K562 (cell line): ENCODE results near the gene RPS8. TPM values are rescaled to one million over a fixed set of nuclear protein-coding genes. Genes with fewer than 3 reads are reported as not detected.

Experiments used
- ATAC-seq: fragments of 200-7000 bp; cut with Tn5 transposase; 3 replicates; pipeline ENCODE4 v1.9.1; 2020; ENCODE audit warnings: moderate library complexity
- BruUV-seq: library from RNA; stranded (reverse); fragments of 400-500 nt; replicated peaks from 2 replicates; lab custom pipeline; 2021; lab: Mats Ljungman, UMichigan
- CTCF ChIA-PET: fragments of 300-600 bp; formaldehyde crosslinking; extraction: SDS; loops from one replicate; lab custom pipeline; 2021; ENCODE audit warnings: low intra/inter-chr PET ratio; lab: Yijun Ruan, JAX
- POLR2A ChIA-PET: fragments of 300-600, 350-650 bp; sonication (Branson Sonifier 250); formaldehyde crosslinking; extraction: SDS; loops from one replicate; lab custom pipeline; 2021; ENCODE audit warnings: antibody characterized with exemption, inconsistent platforms; lab: Yijun Ruan, JAX
- DNase-seq, 4 experiments: peaks; one replicate each; pipeline versions ENCODE4 v3.0.0 to v3.0.0-alpha.2; 2011 to 2018; ENCODE audit warnings: low spot score in 3 of 4, mixed read lengths in 3 of 4; ENCODE audit errors: extremely low read depth in 1 of 4
- FAIRE-seq: peaks from 2 replicates; lab custom pipeline; 2011; peaks lifted over from hg19 to GRCh38; lab: Jason Lieb, UNC
- H2AFZ ChIP-seq: 2 replicates; pipeline ENCODE4 v1.6.0; 2011; ENCODE audit warnings: low read depth, low read length, control low read depth, inconsistent platforms
- H3K27ac ChIP-seq: fragments of 200-600 bp; 3 replicates; pipeline ENCODE4 v1.8.0; 2011; ENCODE audit warnings: low read depth, mild to moderate bottlenecking, control low read depth, inconsistent platforms, low read length, moderate library complexity, mixed read lengths; ENCODE audit errors: extremely low read depth
- H3K27me3 ChIP-seq, 2 experiments: fragments of 300-600 bp in 1 of 2; 2 replicates in 1 of 2; 3 replicates in 1 of 2; pipeline versions ENCODE4 v1.6.0 to v1.8.0; 2011; ENCODE audit warnings: inconsistent platforms in 2 of 2, low read length in 2 of 2, mild to moderate bottlenecking in 1 of 2, mixed read lengths in 1 of 2, moderate library complexity in 1 of 2; ENCODE audit not compliant: control insufficient read depth in 2 of 2, insufficient read depth in 2 of 2
- H3K36me3 ChIP-seq: fragments of 300-600 bp; 3 replicates; pipeline ENCODE4 v1.8.0; 2011; ENCODE audit warnings: mild to moderate bottlenecking, low read length, inconsistent platforms; ENCODE audit not compliant: control insufficient read depth, insufficient read depth
- H3K4me1 ChIP-seq, 2 experiments: fragments of 200-600 bp in 1 of 2; replicated peaks in 1 of 2; 2 replicates in 1 of 2; 3 replicates in 1 of 2; pipeline versions ENCODE4 v1.5.1 to v1.8.0; 2011; ENCODE audit warnings: inconsistent platforms in 2 of 2, low read length in 2 of 2, mild to moderate bottlenecking in 1 of 2, mixed read lengths in 1 of 2, moderate library complexity in 1 of 2; ENCODE audit not compliant: control insufficient read depth in 2 of 2, insufficient read depth in 2 of 2
- H3K4me2 ChIP-seq: 2 replicates; pipeline ENCODE4 v1.6.1; 2011; ENCODE audit warnings: low read length, control low read depth, inconsistent platforms, mixed read lengths; ENCODE audit not compliant: insufficient read depth
- H3K4me3 ChIP-seq: fragments of 200-600 bp; sonication (generic), shearing (Covaris generic); 2 replicates; pipeline ENCODE4 v1.5.1; 2016; ENCODE audit warnings: control low read depth, inconsistent platforms
- H3K79me2 ChIP-seq: fragments of 200-600 bp; 3 replicates; pipeline ENCODE4 v1.8.0; 2011; ENCODE audit warnings: low read length, inconsistent platforms; ENCODE audit not compliant: control insufficient read depth, insufficient read depth
- H3K9ac ChIP-seq, 2 experiments: 2 replicates each; pipeline versions ENCODE4 v1.6.0 to v1.6.1; 2011; ENCODE audit warnings: low read depth in 2 of 2, low read length in 2 of 2, control low read depth in 1 of 2, inconsistent platforms in 1 of 2, mild to moderate bottlenecking in 1 of 2, mixed read lengths in 1 of 2; ENCODE audit not compliant: insufficient read depth in 1 of 2
- H3K9me1 ChIP-seq: one replicate; pipeline ENCODE4 v1.6.0; 2011; ENCODE audit warnings: inconsistent platforms, mild to moderate bottlenecking, low read length, moderate library complexity; ENCODE audit not compliant: control insufficient read depth, insufficient read depth
- H3K9me3 ChIP-seq: replicated peaks from 2 replicates; pipeline ENCODE4 v1.5.1; 2011; ENCODE audit warnings: low read depth, low read length, inconsistent platforms; ENCODE audit not compliant: control insufficient read depth, insufficient read depth
- H4K20me1 ChIP-seq: replicated peaks from 2 replicates; pipeline ENCODE4 v1.6.1; 2011; ENCODE audit warnings: low read length, inconsistent platforms, mixed read lengths; ENCODE audit not compliant: control insufficient read depth, insufficient read depth
- BCOR ChIP-seq: fragments of 450-650 bp; IDR thresholded peaks from 2 replicates; pipeline ENCODE4 v1.6.1; 2016
- CCNT2 ChIP-seq: IDR thresholded peaks from 2 replicates; pipeline ENCODE4 v1.6.1; 2011; ENCODE audit warnings: borderline replicate concordance, low read depth, mild to moderate bottlenecking, moderate library complexity, mixed read lengths, low read length; ENCODE audit not compliant: insufficient read length; ENCODE audit errors: extremely low read depth
- CHD1 ChIP-seq: fragments of 200-600 bp; sonication (generic); IDR thresholded peaks from one replicate; pipeline ENCODE4 v1.6.1; 2012; ENCODE audit warnings: mild to moderate bottlenecking, moderate library complexity, low read length, inconsistent platforms
- CSDE1 ChIP-seq, 2 experiments: fragments of 450-650 bp; IDR thresholded peaks; 2 replicates each; pipeline ENCODE4 v1.6.1; 2016; ENCODE audit warnings: mild to moderate bottlenecking in 1 of 2
- ELF2 ChIP-seq: fragments of 250-450 bp; sonication (Bioruptor Pico); IDR thresholded peaks from 2 replicates; pipeline ENCODE4 v1.5.0; 2021; ENCODE audit warnings: mild to moderate bottlenecking
- FOXM1 ChIP-seq, 2 experiments: fragments of 450-650 bp in 1 of 2; sonication (generic) in 1 of 2; formaldehyde crosslinking in 1 of 2; IDR thresholded peaks; 2 replicates each; pipeline versions ENCODE4 v1.6.1 to v1.9.0; 2017 to 2022; ENCODE audit warnings: low read depth in 2 of 2, mild to moderate bottlenecking in 2 of 2, missing genetic modification reagents in 1 of 2, moderate library complexity in 1 of 2
- GATA2 ChIP-seq: sonication (generic); formaldehyde crosslinking; IDR thresholded peaks from 2 replicates; pipeline ENCODE4 v1.4.0; 2020; ENCODE audit warnings: mild to moderate bottlenecking, missing genetic modification reagents
- HCFC1 ChIP-seq: IDR thresholded peaks from 2 replicates; pipeline ENCODE4 v1.6.1; 2012; ENCODE audit warnings: low read depth, low read length, improper control_type of control experiment
- PKNOX1 ChIP-seq: fragments of 450-650 bp; IDR thresholded peaks from 2 replicates; pipeline ENCODE4 v1.6.1; 2016
- POLR3A ChIP-seq: IDR thresholded peaks from 2 replicates; pipeline ENCODE4 v1.6.1; 2011; ENCODE audit warnings: borderline replicate concordance, mild to moderate bottlenecking, moderate library complexity; ENCODE audit not compliant: insufficient read length, insufficient read depth; ENCODE audit errors: extremely low read depth
- ZNF431 ChIP-seq: sonication (generic); formaldehyde crosslinking; IDR thresholded peaks from 2 replicates; pipeline ENCODE4 v1.8.0; 2022; ENCODE audit warnings: mild to moderate bottlenecking, missing genetic modification reagents
- ZNF436 ChIP-seq: fragments of 250-450, 450-650 bp; sonication (Bioruptor Pico); formaldehyde crosslinking; IDR thresholded peaks from 2 replicates; pipeline ENCODE4 v1.7.0; 2020; ENCODE audit warnings: mild to moderate bottlenecking
- ZNF584 ChIP-seq: fragments of 200-800 bp; sonication (Bioruptor generic); IDR thresholded peaks from 2 replicates; pipeline ENCODE4 v1.6.1; 2016; ENCODE audit warnings: low read depth, mild to moderate bottlenecking, missing genetic modification characterization, missing compliant biosample characterization
- WGBS: fragments of 100-300 bp; shearing (Covaris generic); methylation state at CpG from one replicate; pipeline ENCODE4 v1.1.6; 2016; ENCODE audit warnings: low coverage, mixed read lengths; ENCODE audit not compliant: insufficient coverage; ENCODE audit errors: missing lambda C conversion rate; 5-methylcytosine and 5-hydroxymethylcytosine counted together
- in situ Hi-C: fragments of 300-500 bp; cut with MboI; formaldehyde crosslinking; loops from 4 replicates; pipeline ENCODE4 v1.15.0; 2018; ENCODE audit warnings: inconsistent platforms, mixed read lengths
- intact Hi-C: fragments of 100-400 bp; cut with micrococcal nuclease; formaldehyde crosslinking; loops from 2 replicates; pipeline ENCODE4 v1.14.2; 2022
- polyA plus RNA-seq, 8 experiments: library from polyadenylated mRNA; depleted of rRNA in 4 of 8; stranded (reverse) in 5 of 8; unstranded in 3 of 8; fragments of >200 nt; fragmentation: Nextera tagmentation in 2 of 8; fragmentation: Illumina TruSeq in 1 of 8; extraction: Ambion mirVana in 2 of 8; extraction: Trizol in 1 of 8; gene quantifications; 2 replicates each; pipeline versions ENCODE4 v1.2.1 to v1.2.3, GENCODE V29; 2011 to 2014; ENCODE audit warnings: inconsistent platforms in 1 of 8, missing spikeins in 1 of 8
- total RNA-seq, 7 experiments: library from RNA; depleted of rRNA in 6 of 7; stranded (reverse); fragments of >200 nt in 6 of 7; fragmentation: Illumina TruSeq in 2 of 7; extraction: Trizol in 2 of 7; gene quantifications; 2 replicates each; pipeline versions ENCODE4 v1.2.1 to v1.2.3, GENCODE V29; 2011 to 2021; ENCODE audit warnings: low replicate concordance in 1 of 7
- TF ChIP-seq, protein P1 (sequence below): fragments of 450-650 bp; IDR thresholded peaks from 2 replicates; pipeline ENCODE4 v1.6.1; 2017; ENCODE audit warnings: antibody characterized with exemption

Gene RPS8
- total and polyA plus RNA-seq, 9 of the 15 experiments (the other 6 are each of a cell fraction or from before 2014, with no cell fraction given) = 2,431 to 4,168 (median 3,109) TPM

DNA sequence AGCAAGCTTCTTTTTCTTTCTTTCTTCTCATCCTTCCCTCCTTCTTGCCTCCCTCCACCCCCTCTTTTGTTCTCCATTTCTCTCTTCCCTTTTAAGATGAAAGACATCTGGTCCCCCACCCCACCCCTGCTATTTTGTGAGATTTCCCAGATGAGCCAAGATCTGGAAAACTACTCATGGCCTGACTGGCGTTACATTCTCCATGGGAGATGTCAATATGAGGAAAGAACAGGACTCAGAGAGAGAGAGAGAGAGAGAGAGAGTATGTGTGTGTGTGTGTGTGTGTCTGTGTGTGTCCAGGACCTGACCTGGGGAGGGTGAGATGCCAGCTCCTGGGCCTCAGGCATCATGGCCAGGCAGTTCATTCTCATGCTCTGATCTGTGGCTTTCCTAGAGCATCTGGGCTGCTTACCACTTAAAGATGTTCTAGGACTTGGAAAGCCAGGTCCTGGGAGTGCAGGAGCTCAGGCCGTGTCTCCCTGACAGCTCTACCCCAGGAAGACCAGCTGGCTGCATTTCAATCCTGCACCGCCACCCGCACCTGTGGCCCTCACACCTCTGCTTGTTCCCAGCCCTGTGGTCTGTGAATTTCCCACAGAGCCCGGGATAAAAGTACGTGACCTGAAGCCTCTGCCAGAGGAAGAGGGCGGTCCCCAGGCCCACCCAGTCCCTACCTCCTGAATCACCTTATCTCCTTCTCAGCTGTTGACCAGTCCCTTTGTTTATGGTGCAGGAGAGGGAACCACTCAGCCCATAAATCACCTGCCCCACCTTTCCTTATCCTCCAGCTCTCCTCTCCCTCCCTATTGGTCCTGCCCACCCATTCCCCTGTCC lies 15.8 kb downstream of the RPS8 start (continued):
- TF ChIP-seq ELF2 (CRISPR knock-in tag) = no peak

GRCh38 chr1:44792736-44793502 lies 17.6 kb downstream of the RPS8 start:
- peak overlapping the region in 1 of 2 experiments; percentile 7; a peak in 1 of 4 replicates for H3K9ac ChIP-seq
- ChIA-PET CTCF (interaction anchor here (0.6 kb wide), 1 partner anchor 507 kb away, joined by 3 read pairs; no protein-coding TSS in a partner anchor), POLR2A (interaction anchor here (0.6 to 12.0 kb wide), 16 partner anchors 11 to 548 kb away, joined by 3 to 253 read pairs (median 4); partner anchors contain the start of genes BTBD19, HECTD3 and RPS8)
- WGBS = 62% methylated on average over 9 of the region's 9 CpGs
- 0 out of 2 replicates have a peak overlapping the region, but pooled peaks have one; percentile 5 for H3K4me2 ChIP-seq
- FAIRE-seq (no peak), ATAC-seq (no peak), DNase-seq (no peak)
- peak overlapping the region; percentile 56 for H2AFZ ChIP-seq
- H3K79me2 ChIP-seq = no peaks in the 10 kb centered on the region
- peaks cover 16 to 20% of the 10 kb centered on the region in 2 experiments; a peak in 4 of 5 replicates for H3K4me1 ChIP-seq
- no peaks in the 10 kb centered on the region for H3K27me3 ChIP-seq
- H3K9me1 ChIP-seq = no peaks in the 10 kb centered on the region
- no peak overlapping the region for H3K27ac ChIP-seq
- BruUV-seq = no TSS peak
- intact Hi-C loops (loop anchor here (2.0 to 5.0 kb wide), 3 partner anchors 39 to 510 kb away; partner anchors contain the start of genes HECTD3 and UROD), in situ Hi-C loops (loop anchor here (5.0 to 10.0 kb wide), 2 partner anchors 219 to 512 kb away; partner anchors contain the start of genes HECTD3 and UROD)
- no peaks in the 10 kb centered on the region for H3K36me3 ChIP-seq
- no peak overlapping the region for H3K4me3 ChIP-seq
- no peaks in the 10 kb centered on the region for H4K20me1 ChIP-seq
- no peaks in the 10 kb centered on the region for H3K9me3 ChIP-seq
- TF ChIP-seq CCNT2 (no peak), GATA2 (peak; percentile 19; the same call in 1 of the 2 replicates), HCFC1 (no peak), BCOR (0 out of 2 replicates have a peak, but pooled peaks have one; percentile 9), ZNF431 (no peak), CHD1 (no peak), ZNF436 (no peak), FOXM1 (IDR thresholded peaks at IDR 0.05; ENCODE audit: low read depth) (no peak), FOXM1 (CRISPR knock-in tag; IDR thresholded peaks at IDR 0.05; ENCODE audit: low read depth) (peak; percentile 40; the same call in 1 of the 2 replicates), CSDE1 (IDR thresholded peaks at IDR 0.05) (no peak), POLR3A (no peak), ZNF584 (no peak), PKNOX1 (no peak)
- TF ChIP-seq, protein P1, sequence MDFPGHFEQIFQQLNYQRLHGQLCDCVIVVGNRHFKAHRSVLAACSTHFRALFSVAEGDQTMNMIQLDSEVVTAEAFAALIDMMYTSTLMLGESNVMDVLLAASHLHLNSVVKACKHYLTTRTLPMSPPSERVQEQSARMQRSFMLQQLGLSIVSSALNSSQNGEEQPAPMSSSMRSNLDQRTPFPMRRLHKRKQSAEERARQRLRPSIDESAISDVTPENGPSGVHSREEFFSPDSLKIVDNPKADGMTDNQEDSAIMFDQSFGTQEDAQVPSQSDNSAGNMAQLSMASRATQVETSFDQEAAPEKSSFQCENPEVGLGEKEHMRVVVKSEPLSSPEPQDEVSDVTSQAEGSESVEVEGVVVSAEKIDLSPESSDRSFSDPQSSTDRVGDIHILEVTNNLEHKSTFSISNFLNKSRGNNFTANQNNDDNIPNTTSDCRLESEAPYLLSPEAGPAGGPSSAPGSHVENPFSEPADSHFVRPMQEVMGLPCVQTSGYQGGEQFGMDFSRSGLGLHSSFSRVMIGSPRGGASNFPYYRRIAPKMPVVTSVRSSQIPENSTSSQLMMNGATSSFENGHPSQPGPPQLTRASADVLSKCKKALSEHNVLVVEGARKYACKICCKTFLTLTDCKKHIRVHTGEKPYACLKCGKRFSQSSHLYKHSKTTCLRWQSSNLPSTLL = 0 out of 2 replicates have a peak, but pooled peaks have one; percentile 27
